Endodermal cell (in vitro differentiated cells): ENCODE measurements around the gene MLYCD. TPM values are rescaled to one million over a fixed set of nuclear protein-coding genes. Genes with fewer than 3 reads are reported as not detected.

Experiments
- DNase-seq: peaks from one replicate; pipeline ENCODE4 v3.0.0-alpha.2; 2017
- H3K27ac ChIP-seq: 2 replicates; pipeline ENCODE4 v1.5.1; 2013; ENCODE audit warnings: mild to moderate bottlenecking, low read depth, low read length, moderate library complexity
- H3K27me3 ChIP-seq: 2 replicates; pipeline ENCODE4 v1.6.1; 2013; ENCODE audit warnings: mild to moderate bottlenecking, low read length, moderate library complexity; ENCODE audit not compliant: insufficient read depth, control insufficient read depth, poor library complexity, severe bottlenecking
- H3K36me3 ChIP-seq: 2 replicates; pipeline ENCODE4 v1.7.0; 2013; ENCODE audit warnings: mild to moderate bottlenecking, low read length, moderate library complexity; ENCODE audit not compliant: control insufficient read depth, insufficient read depth
- H3K4me1 ChIP-seq: one replicate; pipeline ENCODE4 v1.7.0; 2013; ENCODE audit warnings: low read length; ENCODE audit not compliant: control insufficient read depth, insufficient read depth
- H3K4me3 ChIP-seq: 2 replicates; pipeline ENCODE4 v1.5.1; 2013; ENCODE audit warnings: mild to moderate bottlenecking, low read length, moderate library complexity
- H3K9ac ChIP-seq: 2 replicates; pipeline ENCODE4 v1.6.1; 2013; ENCODE audit warnings: mild to moderate bottlenecking, low read length, moderate library complexity; ENCODE audit not compliant: poor library complexity, severe bottlenecking; ENCODE audit errors: extremely low read depth
- H3K9me3 ChIP-seq: 2 replicates; pipeline ENCODE4 v1.6.1; 2013; ENCODE audit warnings: mild to moderate bottlenecking, low read length, moderate library complexity; ENCODE audit not compliant: control insufficient read depth
- H3K27ac Mint-ChIP-seq: 2 replicates; pipeline ENCODE4 v1.8.0; 2020; ENCODE audit warnings: mixed read lengths
- H3K27me3 Mint-ChIP-seq: 2 replicates; pipeline ENCODE4 v1.8.0; 2021; ENCODE audit warnings: mild to moderate bottlenecking, mixed read lengths; ENCODE audit not compliant: insufficient read depth
- H3K36me3 Mint-ChIP-seq: 2 replicates; pipeline ENCODE4 v1.8.0; 2020; ENCODE audit warnings: low read depth, mixed read lengths
- H3K4me1 Mint-ChIP-seq: 2 replicates; pipeline ENCODE4 v1.8.0; 2020; ENCODE audit warnings: mixed read lengths
- H3K4me3 Mint-ChIP-seq: 2 replicates; pipeline ENCODE4 v1.8.0; 2020; ENCODE audit warnings: mild to moderate bottlenecking, moderate library complexity, mixed read lengths
- H3K9me3 Mint-ChIP-seq: 2 replicates; pipeline ENCODE4 v1.8.0; 2020; ENCODE audit warnings: mild to moderate bottlenecking, mixed read lengths
- CTCF ChIP-seq: fragments of 200-600 bp; sonication (generic); conservative IDR thresholded peaks from 2 replicates; pipeline ENCODE4 v1.5.0; 2021; ENCODE audit warnings: antibody characterized with exemption, mild to moderate bottlenecking
- WGBS, 2 experiments: methylation state at CpG; one replicate each; pipeline versions ENCODE4 v1.1.5 to v1.1.7; 2013; ENCODE audit warnings: missing lambda C conversion rate in 2 of 2, mixed read lengths in 1 of 2; ENCODE audit not compliant: insufficient coverage in 1 of 2, insufficient read length in 1 of 2; 5-methylcytosine and 5-hydroxymethylcytosine counted together
- total RNA-seq, 2 donors: library from RNA; stranded (reverse); fragmentation: NEBNext Ultra II Directional in 1 of 2; extraction: Animal tissue kit (Norgen Biotek cat#: 25700) in 1 of 2; gene quantifications; 2 replicates in 1 of 2; 3 replicates in 1 of 2; pipeline ENCODE4 v1.2.1, GENCODE V29; 2021

MLYCD gene
- total RNA-seq, 2 donors from 2014 or later = 11.1 to 19.0 TPM

GRCh38 chr16:83947642-83948234 lies 48.8 kb downstream of the MLYCD start:
- peaks cover 6% of the 10 kb centered on the region for H3K27me3 Mint-ChIP-seq
- Histone ChIP-seq H3K27me3 (no peaks in the 10 kb centered on the region), H3K9ac (no peak overlapping the region), H3K9me3 (no peaks in the 10 kb centered on the region), H3K4me1 (peaks cover 7% of the 10 kb centered on the region), H3K4me3 (no peak overlapping the region), H3K27ac (no peak overlapping the region), H3K36me3 (no peaks in the 10 kb centered on the region)
- no peak for TF ChIP-seq CTCF
- H3K4me1 Mint-ChIP-seq = peaks cover 7% of the 10 kb centered on the region
- peaks cover 2% of the 10 kb centered on the region for H3K9me3 Mint-ChIP-seq
- 88 to 93% methylated on average over 7 to 14 of the region's 14 CpGs for WGBS, 2 experiments
- peaks cover 5% of the 10 kb centered on the region for H3K36me3 Mint-ChIP-seq
- H3K27ac Mint-ChIP-seq = no peak overlapping the region
- no peak overlapping the region for H3K4me3 Mint-ChIP-seq
- DNase-seq = no peak

- peak overlapping the region; percentile 3 for H3K27ac Mint-ChIP-seq
- peaks cover 2% of the 10 kb centered on the region for H3K27me3 Mint-ChIP-seq
- TF ChIP-seq CTCF = no peak
- no peak overlapping the region for H3K27ac ChIP-seq
- H3K4me1 Mint-ChIP-seq = peaks cover 7% of the 10 kb centered on the region
- no peak for DNase-seq
- peaks cover 2% of the 10 kb centered on the region for H3K9me3 Mint-ChIP-seq
- peaks cover 3% of the 10 kb centered on the region for H3K36me3 Mint-ChIP-seq
- H3K9me3 ChIP-seq = no peaks in the 10 kb centered on the region
- no peak overlapping the region for H3K4me3 Mint-ChIP-seq
- no peak overlapping the region for H3K9ac ChIP-seq
- H3K36me3 ChIP-seq = no peaks in the 10 kb centered on the region
- H3K4me3 ChIP-seq = no peak overlapping the region
- peaks cover 3% of the 10 kb centered on the region for H3K4me1 ChIP-seq
- no peaks in the 10 kb centered on the region for H3K27me3 ChIP-seq
- WGBS, 2 experiments = 86 to 95% methylated on average over 7 to 13 of the region's 13 CpGs
Measured at GRCh38 chr16:83948914-83949723, 50.2 kb downstream of the MLYCD start.

- Histone ChIP-seq H3K4me3 (no peak overlapping the region), H3K9me3 (no peaks in the 10 kb centered on the region), H3K27ac (no peak overlapping the region), H3K9ac (no peak overlapping the region), H3K36me3 (no peaks in the 10 kb centered on the region), H3K4me1 (peaks cover 8% of the 10 kb centered on the region), H3K27me3 (no peaks in the 10 kb centered on the region)
- peaks cover 2% of the 10 kb centered on the region for H3K27me3 Mint-ChIP-seq
- 90 to 94% methylated on average over 2 to 5 of the region's 5 CpGs for WGBS, 2 experiments
- no peak for TF ChIP-seq CTCF
- H3K36me3 Mint-ChIP-seq = peaks cover 3% of the 10 kb centered on the region
- H3K4me1 Mint-ChIP-seq = peaks cover 13% of the 10 kb centered on the region
- no peak for DNase-seq
- no peak overlapping the region for H3K27ac Mint-ChIP-seq
- no peak overlapping the region for H3K4me3 Mint-ChIP-seq
- H3K9me3 Mint-ChIP-seq = peaks cover 2% of the 10 kb centered on the region
Measured at GRCh38 chr16:83949724-83950001, 50.7 kb downstream of the MLYCD start.
